GM19099 (cell line): Measurements from ENCODE around the gene SH3TC1.

Experiments used
- POLR2A ChIP-seq: IDR thresholded peaks from 3 replicates; pipeline ENCODE4 v1.6.1; 2011; ENCODE audit warnings: low read depth; ENCODE audit not compliant: insufficient read length; ENCODE audit errors: extremely low read depth

Gene SH3TC1

DNA sequence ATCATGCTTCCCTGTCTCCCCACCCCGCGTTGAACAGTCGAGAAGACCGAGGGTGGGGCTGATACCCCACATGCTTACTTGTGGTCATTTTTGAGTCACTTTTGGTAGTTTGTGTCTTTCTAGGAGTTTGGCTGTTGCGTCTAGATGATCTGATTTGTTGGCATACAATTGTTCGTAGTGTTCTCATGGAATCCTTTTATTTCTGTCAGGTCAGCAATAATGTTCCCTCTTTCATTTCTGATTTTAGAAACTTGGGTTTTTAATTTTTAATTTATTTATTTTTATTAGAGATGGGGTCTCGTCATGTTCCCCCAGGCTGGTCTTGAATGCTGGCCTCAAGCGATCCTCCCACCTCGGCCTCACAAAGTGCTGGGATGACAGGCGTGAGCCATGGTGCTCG, 30.9 kb downstream of the SH3TC1 start:
- TF ChIP-seq POLR2A = no peak

DNA sequence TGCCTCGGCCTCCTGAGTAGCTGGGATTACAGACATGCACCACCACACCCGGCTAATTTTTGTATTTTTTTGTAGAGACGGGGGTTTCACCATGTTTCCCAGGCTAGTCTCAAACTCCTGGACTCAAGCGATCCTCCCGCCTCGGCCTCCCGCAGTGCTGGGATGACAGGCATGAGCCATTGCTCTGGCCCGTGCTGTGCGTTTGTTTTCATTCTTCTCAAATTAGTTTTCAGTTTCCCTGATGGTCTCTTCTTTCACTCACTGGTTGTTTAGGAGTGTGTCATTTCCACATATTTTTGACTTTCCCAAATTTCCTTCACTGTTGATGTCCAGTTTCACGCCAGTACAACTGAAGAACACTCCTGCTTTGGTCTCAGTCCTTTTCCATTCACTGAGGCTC, 31.8 kb downstream of the SH3TC1 start:
- TF ChIP-seq POLR2A = no peak

DNA sequence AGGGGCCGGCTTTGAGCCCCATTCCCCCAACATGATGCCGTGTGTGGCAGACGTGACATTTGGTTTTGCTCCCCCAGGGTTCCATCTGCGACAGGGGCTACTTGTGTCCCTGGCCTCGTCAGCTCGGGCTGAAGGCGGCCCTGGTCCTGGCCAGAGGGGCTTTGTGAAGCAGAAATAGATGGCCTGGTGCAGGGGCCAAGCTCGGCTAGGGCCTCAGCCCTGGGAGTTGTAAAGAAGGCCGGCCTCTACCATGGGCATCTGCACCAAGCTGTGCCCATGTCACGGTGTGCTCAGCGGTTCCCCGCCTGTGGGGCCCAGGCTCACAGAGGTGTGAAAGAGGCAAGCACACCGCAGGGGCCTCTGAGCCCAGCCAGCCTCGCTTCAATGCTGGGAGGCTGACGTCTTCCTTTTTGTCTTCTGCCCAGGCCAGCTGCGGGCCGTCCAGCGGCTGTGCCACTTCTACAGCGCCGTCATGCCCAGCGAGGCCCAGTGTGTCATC, 32.5 kb downstream of the SH3TC1 start:
- no peak for TF ChIP-seq POLR2A

DNA sequence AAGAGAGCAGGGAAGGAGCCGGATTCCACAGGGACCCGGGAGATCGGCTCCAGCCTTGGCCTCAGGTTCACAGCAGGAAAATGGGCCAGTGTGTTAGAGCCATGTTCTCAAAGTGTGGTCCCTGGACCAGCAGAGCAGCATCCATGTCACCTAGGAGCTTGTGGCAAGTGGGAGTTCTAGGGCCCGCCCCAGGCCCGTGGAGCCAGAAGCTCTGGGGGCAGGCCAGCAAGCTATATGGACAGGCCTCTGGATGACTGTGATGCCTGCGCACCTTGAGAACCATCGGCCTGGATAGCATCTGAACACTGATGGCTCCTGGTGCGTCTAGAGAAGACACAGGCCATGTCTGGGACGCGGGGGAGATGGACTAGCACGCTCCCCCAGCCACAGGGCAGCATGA, 33.7 kb downstream of the SH3TC1 start:
- no peak for TF ChIP-seq POLR2A

DNA sequence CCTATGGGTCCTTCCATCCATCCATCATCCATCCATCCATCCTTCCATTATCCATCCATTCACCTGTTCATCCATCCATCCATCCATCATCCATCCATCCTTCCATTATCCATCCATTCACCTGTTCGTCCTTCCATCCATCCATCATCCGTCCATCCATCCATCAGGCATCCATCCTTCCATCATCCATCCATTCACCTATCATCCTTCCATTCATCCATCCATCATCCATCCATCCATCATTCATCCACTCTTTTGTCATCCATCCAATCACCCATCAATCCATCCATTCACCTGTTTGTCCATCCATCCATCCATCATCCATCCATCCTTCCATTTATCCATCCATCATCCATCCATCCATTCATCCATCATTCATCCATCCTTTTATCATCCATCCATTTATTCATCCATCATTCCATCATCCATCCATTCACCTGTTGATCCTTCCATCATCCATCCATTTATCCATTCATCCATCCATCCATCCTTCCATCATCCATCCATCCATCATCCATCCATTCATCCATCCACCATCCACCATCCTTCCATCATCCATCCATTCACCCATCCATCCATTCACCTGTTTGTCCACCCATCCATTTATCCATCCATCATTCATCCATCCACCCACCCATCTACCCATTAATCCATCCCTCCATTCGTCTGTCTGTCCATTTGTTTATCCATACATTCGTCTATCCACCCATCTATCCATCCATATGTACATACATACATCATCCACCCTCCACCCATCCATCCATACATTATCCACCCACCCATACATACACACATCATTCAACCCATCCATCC, 34.8 kb downstream of the SH3TC1 start:
- no peak for TF ChIP-seq POLR2A

DNA sequence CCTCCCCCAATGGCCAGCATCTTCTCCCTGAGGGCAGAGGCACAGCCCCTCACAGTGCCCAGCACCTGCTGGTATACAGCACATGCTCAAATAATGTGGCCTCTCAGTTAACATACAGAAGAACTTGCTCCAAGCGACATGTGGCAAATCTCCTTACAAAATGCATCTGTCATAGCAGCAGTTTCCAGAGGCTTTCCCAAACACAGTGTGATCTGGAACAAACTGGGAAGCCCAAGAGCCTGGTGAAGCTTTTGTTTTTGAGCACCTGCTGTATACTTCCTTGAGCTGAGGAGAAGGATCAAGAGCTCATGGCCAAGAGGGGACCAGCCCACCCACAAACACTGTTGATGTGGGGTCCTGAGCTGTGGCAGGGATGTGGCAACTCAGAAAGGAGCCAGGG, 35.6 kb downstream of the SH3TC1 start:
- TF ChIP-seq POLR2A = no peak

DNA sequence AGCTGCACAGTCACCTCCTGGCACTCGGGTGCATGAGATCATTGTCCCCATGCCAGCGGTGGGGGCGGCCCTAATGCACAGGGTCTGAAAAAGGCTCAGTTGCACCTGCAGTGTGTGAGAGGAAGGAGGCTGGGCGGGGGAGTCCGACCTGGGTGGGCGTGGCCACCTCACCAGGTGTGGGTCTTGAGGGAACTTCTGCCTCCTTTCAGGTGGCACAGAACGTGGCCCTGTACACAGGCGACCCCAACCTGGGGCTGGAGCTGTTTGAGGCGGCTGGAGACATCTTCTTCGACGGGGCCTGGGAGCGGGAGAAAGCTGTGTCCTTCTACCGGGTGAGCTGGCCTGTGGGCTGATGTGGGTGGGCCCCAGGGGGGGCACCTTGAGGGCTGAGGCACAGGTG, 36.1 kb downstream of the SH3TC1 start:
- no peak for TF ChIP-seq POLR2A

DNA sequence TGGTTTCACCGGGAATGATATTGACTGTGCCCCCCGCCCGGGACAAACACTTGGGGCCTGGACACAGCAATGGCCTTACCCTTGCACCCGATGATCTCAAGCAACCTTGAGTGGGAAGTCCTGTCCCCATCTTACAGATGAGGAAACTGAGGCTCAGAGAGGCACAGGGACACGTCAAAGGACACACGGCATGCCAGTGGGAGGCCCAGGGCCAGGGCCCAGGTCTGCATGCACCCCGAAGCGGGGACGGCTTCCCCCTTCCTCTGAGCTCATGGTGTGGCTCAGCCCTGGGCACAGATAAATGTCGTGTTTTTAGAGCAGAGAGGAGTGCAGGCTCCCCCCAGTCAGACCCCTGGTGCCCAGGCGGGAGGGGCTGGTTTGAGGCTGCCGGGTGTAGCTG, 36.6 kb downstream of the SH3TC1 start:
- no peak for TF ChIP-seq POLR2A

DNA sequence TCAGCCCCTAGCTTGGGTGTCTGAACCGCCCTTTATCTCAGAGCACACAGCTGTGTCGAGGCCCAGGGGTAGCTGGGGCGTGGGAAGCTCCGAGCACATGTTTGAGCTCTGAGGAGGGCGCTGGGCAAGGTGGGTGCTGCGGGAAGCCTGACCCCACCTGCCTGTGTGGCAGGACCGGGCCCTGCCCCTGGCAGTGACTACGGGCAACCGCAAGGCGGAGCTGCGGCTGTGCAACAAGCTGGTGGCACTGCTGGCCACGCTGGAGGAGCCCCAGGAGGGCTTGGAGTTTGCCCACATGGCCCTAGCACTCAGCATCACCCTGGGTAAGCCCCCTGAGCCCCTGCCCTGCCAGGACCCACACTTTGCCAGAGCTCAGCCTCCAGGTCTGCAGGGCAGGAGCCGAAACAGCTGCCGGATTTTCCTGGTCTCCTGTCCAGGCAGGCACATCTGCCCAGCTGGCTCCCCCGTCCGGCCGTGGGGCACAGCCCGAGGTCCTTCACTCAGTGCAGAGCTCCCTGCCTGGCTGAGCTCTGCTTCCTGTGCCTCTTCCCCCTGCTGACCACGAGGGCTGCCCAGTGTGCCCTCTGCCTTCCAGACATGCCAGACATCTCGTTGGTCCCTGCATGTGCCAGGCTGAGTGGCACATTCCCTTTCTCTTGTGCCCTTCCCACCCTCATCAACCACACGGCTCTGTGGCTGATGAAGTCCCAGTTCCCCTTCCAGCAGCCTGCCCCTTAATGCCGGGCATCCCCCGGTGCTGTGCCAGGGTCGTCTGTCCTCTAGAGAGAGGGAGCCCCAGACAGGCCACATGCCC, 37.2 kb downstream of the SH3TC1 start:
- no peak for TF ChIP-seq POLR2A

DNA sequence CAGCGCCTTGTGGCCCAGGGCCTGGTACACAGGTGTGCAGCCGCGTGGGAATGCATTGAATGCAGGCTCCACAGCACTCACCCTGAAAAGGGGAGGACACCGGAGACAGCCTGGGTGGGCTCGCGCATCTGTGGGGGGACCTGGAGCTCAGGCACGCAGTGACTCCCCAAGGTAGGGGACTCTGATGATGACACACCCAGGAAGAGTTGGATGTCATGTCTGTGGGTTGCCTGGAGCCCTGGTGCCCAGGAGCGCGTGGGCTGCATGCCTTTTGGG, 37.8 kb downstream of the SH3TC1 start:
- TF ChIP-seq POLR2A = no peak

DNA sequence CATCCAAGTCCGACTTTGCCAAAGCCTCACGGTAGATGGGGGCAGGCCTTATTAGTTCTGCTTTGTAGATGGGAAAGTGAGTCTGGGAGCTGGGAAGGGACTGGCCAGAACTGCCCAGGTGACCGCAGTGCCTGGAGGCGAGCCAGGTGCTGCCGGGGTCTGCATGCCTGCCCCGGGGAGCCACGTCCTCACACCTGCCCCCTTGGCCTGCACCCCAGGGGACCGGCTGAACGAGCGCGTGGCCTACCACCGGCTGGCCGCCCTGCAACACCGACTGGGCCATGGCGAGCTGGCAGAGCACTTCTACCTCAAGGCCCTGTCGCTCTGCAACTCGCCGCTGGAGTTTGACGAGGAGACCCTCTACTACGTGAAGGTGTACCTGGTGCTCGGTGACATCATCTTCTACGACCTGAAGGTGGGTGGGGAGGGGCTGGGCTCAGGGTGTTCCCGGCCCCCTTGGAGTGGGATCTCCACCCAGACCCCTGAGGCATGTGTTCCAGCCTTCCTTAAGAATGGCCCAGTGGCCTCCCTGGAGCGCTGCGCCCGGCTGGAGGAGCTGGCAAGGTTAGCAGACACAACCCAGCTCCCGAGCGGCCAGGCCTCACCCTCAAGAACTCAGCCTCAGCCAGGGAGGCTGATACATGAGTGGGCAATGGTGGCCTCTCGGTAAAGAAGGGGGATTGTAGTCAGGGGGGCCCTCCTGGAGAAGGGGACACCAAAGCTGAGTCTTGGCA, 38.3 kb downstream of the SH3TC1 start:
- no peak for TF ChIP-seq POLR2A

DNA sequence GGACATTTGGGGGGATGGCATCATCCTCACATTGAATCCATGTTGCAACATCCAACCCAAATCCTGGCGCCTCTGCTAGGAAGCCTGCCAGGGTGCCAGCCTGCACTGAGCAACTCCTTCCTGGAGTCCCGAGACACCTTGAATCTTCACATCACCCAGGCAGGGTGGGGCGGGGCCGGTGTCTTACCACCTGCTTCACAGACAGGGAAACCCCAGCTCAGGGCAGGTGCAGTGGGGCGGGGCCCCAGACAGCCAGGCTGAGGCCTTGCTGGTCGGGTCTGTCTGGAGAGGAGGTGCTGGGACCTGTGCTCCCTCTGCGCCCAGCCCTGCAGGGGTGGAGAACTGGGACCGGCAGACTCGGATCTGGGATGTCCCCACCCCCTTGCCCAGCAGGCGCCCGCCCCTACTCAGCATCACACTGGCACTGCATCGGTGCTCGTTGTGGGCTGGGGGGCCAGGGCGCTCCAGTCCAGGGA, 39.0 kb downstream of the SH3TC1 start:
- no peak for TF ChIP-seq POLR2A

DNA sequence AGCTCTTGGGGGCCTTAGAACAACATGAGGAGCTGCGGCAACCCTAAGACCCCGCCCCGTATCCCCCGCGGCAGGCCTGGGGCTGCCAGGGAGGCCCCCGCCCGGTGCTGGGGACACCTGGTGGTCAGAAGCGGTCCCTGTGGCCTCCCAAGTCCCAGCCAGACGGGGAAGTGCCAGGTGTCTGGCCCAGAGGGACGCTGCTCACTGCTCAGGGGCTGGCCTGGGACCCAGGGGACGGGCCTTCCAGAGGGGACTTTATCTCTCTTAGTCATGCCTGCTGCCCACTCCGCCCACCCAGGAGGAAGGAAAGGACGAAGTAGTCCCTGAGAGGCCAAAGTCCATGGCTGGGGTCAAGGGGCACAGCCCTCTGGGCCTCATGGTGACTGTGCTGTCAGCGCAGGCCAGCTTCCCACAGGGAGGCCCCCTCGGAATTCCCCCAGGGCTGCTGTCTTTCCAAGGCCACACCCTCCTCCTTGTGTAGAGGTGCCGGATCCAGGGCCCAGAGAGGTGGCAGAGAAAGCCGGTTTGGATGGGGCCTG, 39.5 kb downstream of the SH3TC1 start:
- no peak for TF ChIP-seq POLR2A

DNA sequence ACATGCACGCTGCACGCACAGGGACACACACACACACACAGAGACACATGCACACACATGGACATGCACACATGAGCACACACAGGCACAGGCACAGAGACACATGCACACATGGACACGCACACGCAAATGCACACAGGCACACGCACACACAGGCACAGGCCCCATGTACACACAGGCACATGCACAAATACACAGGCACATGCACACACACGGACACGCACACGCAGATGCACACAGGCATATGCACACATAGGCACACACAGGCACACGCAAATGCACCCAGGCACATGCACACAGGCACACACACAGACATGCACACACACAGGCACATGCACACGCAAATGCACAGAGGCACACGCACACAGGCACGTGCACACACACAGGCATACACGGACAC, 40.1 kb downstream of the SH3TC1 start:
- TF ChIP-seq POLR2A = no peak

DNA sequence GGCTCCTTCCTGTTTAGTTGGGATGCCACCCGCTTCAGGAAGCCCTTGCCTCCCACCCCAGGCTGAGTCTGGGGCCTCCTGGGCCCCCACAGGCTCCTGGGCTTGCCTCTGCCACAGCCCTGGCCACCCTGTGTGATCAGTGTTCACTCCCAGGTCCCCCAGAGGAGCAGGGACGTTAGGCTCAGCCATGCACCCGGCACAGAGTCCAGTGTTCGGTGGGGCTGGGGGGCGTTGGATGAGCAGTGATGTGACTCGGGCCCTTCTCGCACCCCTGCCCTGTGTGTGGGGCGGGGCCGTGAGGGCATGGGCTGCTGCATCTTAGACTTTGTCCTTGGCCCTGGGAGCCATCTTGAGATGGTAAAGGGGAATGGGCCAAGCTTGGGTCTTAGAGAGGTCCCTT, 40.6 kb downstream of the SH3TC1 start:
- TF ChIP-seq POLR2A = no peak
